NCI-H345 treated with DMSO at 0.1 percent for 48 hours (cell line): ENCODE data around the gene NME3.

Experiments
- DNase-seq: peaks from one replicate; lab custom pipeline; 2025; ENCODE audit not compliant: unreplicated experiment; lab: John Stamatoyannopoulos, UW

NME3 gene

DNA sequence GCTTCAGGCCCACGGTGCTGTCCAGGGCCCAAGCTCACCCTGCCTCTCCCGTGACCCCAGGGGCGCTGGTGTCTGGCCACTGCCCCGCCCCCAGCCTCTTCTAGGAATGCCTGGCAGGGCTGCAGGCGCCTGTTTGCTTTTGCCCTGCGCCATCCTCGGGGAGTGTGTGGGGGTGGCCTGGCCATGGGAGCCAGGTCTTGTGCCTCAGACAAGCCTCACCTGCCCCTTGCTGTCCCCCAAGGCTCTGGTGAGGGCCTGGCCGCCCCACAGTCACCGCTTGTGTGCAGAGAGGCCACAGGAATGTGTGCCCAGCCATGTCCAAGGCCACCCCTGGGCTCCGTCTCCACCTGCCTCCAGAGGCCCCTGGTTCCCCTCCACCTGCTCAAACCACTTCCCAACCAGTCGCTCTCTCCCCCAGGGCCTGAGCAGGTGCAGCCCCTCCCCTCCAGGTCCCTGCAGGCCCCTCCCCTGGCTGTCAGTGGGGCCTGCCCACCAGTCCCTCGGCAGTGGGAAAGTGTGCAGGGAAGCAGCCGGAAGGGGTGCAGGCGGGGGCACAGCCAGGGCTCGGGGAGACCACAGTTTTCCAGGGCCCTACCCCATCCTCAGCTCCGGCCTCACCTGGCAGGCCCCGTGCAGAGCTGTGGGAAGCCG lies 23.0 kb upstream of the NME3 start:
- peak; percentile 12 for DNase-seq

DNA sequence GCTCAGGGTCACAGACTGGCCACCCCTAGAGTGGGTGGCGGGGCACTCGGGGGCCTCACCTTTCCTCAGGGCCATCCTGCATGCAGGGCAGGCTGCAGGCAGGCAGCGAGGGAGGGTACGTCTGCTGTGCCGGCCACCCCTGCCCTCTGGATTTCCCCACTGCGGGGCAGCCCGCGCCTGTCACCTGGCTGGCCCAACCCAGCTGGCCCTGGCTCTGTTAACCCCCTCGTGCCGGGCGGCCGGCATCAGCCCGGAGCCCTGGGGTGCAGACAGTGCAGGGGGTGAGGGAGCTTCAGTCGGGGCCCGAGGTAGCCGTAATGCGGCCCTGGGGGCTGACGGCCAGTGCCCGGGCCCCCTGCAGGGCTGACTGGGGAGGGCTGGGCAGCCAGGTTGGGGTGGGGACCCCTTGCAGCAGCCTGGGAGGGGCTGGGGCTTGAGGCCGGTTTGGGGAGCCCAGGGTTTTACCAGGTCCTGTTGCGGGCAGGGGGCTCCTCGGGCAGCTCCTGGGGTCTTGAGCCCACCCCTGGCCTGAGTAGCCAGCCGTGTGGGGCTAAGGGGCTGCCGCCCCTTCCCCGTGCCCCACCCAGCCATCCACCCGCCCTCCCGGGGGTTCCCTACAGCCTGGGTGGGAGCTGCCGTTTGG lies 22.4 kb upstream of the NME3 start, which contains the start of gene IGFALS:
TSS of gene IGFALS (minus strand) at position 128 of the 643 bp plus-strand sequence. CDS start at position 75, 53 bp downstream.
- DNase-seq = no peak

DNA sequence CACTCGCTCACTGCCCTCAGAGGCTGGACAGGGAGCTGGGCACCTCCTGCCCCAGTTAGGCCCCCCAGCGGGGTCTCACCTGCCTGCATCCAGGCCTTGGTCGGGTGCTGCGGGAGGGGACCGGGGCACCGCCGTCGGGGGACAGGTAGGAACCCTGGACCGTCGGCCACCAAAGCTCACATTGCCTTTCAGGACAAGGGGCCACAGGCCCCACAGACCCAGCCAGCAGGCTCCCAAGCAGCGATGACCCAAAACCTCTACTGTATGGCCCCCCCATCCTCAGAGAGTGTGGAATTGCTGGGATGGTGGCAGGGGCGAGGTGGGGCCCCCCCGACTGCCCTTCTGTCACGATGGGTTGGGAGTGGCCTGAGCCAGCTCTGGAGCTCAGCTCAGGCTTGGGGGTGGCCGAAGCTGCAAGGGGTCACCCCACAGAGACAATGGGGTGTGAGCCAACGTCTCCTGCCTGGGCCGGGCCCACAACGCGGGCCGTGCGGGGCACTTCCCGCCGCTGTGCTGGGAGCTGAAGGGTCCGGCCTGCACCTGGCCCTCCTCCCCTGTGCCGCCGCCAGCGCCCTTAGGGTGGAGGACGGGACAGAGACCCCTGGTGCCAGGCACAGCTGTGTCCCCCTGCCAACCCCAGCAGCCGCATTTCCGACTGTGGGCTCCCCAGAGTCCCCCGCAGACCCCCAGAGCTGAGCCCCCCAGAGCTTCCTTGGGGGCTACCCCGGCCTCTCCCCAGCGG lies 21.7 kb upstream of the NME3 start:
- no peak for DNase-seq

DNA sequence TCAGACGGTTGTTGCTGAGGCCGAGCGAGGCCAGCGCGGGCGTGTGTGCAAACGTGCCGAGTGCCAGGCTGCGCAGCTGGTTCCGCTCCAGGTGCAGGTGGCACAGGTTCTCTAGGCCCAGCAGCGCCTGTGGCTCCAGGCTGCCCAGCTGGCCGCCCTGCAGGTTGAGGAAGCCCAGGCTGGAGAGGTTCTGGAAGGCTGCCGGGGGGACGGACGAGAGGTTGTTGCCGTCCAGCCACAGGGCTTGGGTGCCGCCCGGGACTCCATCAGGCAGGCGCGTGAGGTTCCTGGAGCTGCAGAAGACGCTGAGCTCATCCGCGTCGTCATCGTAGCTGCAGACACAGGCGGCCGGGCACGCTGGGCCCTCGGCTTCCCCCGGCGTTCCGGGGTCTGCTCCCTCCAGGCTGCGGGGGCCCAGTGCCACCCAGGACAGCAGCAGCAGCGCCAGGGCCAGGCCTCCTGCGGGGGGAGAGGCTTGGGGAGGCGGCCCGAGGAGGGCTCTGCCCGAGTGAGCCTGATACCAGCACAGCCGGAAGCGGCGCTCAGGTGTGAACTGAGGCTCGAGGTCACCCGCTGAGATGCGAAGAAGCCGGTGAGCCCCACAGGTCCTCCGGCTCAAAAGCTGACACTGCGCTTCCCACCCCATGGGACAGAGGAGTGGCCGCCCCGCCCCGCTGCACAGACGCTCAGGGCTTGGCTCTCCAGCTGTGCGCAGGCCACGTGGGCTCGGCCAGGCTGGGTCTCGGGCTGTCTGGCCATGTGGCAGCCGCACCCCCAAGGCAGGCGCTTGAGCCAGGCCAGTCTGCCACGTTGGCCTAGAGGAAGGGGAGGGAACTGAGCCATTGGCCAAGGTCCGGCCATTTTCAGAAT lies 20.8 kb upstream of the NME3 start:
- DNase-seq = no peak

DNA sequence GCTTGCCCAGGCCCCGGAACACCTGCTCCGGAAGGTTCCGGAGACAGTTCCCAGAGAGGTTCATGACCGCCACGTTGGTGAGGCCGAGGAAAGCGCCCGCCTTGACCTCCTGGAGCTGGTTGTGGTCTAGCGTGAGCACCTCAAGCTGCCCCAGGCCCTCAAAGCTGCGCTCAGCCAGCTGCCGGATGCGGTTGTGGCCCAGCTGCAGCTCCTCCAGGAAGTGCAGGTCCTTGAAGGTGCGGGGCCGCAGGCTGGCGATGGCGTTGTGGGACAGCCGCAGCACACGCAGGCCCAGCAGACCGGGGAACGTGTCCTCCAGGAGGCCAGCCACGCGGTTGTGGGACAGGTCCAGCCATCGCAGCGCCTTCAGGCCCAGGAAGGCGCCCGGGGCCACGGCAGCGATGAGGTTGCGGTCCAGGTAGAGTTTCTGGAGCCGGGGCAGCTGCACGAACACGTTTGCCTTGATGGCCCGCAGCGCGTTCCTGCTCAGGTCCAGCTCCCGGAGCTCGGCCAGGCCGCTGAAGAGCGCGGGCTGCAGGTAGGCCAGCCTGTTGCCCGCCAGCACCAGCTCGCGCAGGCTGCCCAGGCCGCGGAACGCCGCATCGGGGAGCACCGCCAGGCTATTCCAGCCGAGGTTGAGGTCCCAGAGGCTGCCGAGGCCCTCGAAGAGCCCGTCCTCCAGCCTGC lies 20.1 kb upstream of the NME3 start:
- no peak for DNase-seq

DNA sequence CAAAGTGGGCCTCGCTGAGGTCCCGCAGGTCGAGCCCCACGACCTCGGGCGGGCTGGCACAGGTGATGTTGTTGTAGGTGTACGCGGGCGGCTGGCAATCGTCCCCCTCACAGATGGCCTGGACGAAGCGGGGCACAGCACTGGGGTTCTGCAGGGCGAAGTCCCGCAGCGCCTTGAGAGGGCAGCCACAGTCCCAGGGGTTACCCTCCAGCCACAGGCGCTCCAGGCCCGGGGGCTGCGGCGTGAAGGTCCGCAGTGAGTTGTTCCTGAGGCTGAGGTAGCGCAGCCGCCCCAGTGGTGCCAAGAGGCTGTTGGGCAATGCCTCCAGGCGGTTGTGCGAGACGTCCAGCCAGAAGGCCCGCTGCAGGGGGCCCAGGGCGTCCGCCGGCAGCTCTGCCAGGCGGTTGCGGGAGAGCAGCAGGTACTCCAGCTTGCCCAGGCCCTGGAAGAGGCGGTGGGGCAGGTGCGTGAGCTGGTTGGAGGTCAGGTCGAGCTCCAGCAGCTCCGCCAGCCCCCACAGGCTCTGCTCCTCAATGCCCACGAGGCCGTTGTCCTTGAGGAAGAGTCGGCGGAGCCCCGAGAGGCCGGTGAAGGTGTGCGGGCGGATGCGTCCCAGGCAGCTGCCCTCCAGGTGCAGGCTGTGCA lies 19.4 kb upstream of the NME3 start:
- no peak for DNase-seq

DNA sequence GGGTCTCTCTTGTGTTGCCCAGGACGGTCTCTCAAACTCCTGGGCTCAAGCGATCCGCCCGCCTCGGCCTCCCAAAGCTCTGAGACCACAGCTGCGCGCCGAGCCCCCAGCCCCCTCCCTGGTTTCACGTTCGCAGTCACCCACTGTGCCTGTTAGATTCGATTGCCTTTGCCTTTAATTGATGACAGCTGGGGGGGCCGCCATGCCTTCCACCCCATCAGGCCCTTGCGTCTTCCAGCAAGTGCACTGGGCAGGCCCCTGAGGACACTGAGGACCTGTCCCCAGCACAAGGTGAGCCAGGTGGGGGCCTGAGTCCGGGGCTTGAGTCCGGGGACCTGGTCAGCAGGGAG lies 18.9 kb upstream of the NME3 start:
- no peak for DNase-seq

DNA sequence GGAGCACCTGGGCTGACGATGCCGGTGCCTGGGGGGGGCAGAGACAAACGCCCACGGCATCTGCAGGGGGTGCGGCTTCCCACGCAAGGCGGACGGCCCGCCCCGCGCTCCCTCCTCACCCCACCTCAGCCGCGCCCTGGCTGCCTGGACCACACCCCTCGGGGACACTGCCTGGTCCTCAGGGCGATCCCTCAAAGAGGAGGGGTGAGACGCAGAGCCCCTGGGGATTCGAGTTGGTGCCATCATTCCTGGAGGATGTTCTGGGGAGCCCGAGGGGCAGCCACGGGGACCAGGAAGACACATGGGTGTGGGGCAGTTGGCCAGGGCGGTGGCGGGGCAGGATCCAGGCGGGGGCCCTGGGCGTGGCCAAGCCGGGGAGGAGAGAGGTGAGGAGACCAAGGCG lies 18.3 kb upstream of the NME3 start:
- DNase-seq = no peak

DNA sequence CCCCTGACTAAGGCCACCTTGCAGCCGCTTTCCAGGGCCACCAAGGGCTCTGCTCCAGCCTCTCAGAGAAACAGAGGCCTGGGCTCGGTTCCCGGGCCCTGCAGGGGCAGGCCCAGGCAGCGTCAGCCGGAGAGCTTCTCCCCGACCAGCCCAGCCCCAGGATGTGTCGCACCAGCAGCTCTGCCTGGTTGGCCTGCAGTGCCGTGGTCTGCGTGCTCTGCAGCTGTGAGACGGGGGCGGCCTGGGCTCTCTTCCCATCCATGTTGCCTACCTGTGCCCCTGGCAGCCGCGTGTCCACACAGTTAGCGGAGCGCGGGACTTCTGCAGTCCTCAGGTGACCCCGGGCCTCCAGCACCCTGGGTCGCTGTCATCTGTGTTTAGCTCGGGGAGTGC lies 17.4 kb upstream of the NME3 start:
- no peak for DNase-seq

DNA sequence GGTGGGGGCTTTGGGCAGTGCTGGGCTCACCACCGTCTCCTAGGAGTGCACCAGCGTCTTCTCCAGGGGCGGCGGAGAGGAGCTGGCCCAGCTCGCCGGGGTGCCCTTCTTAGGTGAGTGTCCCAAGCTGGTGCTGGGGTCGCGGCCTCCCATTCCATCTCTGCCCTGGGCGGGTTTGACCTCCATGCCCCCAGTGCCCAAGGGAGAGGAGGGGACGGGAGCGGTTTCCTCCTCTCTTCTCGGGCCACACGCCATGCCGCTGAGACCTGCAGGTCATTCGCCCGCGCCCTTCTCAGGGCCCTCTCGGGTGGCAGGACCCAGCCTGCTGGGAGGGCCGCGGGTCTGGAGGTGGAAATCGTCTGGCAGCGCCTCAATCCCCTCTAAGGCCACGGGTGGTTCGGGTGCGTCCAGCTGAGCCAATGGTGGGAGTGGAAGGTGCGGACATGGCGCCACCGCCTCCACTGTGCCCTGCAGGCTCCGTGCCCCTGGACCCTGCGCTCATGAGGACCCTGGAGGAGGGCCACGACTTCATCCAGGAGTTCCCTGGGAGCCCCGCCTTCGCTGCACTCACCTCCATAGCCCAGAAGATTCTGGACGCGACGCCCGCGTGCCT lies 16.9 kb upstream of the NME3 start:
- no peak for DNase-seq

DNA sequence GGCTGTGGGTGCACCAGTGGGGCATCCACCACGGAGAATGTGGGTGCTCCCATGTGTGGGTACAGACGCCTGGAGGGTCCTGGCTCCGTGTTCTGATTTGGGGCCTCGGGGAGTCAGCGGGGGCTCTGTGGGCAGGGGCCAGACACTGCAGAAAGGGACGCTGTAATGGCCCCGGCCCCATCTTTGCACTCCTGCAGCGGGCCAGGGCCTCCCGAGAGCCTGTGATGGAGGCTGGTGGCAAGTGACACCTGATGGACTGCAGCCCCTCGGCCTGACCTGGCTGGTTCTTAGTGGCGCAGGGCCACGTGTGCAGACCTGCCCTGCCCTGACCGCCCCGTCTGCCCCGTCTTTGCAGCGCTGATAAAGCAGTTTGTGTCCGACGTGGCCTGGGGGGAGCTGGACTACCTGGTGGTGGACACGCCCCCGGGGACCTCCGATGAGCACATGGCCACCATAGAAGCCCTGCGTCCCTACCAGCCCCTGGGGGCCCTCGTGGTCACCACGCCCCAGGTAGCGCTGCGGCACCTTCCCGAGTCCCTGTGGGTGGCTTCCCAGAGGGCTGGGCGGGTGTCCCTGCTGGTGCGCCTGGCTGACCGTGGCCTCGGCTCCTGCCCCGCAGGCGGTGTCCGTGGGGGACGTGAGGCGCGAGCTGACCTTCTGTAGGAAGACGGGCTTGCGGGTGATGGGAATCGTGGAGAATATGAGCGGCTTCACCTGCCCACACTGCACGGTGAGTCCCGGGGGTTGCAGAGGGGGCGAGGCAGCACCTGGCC lies 16.2 kb upstream of the NME3 start:
- no peak for DNase-seq

DNA sequence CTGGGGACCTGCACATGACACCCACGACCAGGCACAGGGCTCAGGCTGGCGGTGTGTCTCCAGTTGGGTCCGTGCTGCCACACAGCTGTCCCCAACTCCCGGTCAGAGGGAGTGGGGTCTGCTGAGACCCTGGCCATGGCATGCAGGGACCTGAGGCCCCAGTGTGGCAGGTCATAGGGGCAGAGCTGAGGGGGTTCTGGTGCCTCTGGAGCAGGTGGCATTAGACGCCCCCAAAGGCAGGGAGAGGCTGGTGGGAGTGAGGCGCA lies 15.6 kb upstream of the NME3 start:
- no peak for DNase-seq

DNA sequence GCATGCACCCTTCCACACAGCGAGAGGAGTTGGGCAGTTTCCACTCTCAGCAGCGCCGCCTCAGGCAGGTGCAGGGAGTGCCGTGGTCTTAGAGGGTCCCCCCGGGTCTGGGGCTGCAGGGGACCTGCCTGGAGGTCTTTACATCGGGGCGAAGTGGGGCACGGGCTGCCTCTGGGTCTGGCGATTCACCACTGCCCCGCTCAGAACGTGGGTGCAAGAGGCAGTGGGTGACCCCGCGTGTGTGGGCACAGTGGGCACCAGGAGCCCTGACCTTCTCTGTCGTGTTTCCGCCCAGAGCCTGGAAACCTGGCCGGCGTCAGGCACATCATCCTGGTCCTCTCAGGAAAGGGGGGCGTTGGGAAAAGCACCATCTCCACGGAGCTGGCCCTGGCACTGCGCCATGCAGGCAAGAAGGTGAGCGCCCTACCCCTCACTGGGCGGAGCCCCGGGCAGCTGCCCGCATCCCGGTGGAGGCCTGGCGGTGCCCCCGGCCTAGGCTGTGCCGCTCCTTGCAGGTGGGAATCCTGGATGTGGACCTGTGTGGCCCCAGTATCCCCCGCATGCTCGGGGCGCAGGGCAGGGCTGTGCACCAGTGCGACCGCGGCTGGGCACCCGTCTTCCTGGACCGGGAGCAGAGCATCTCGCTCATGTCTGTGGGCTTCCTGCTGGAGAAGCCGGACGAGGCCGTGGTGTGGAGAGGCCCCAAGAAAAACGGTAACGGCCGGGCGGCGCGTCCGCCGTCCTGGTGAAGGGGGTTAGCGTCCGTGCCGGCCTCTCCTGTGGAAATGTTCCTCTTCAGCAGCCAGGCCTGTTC lies 15.1 kb upstream of the NME3 start:
- no peak for DNase-seq

DNA sequence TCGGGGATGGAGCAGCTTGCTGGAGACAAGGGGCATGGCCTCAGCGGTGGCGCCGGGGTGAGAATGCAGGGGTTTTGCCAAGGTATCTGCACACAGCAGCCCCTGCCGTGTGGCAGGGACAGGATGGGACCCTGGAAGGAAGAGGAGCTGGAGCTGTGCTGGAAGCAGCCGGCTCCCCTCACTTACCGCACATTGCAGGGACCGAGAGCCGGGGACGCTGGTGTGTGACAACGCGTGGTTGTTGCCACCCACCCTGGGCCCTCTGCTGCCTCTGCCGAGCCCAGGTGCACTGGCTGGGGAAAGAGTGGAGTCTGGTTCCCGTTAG lies 14.5 kb upstream of the NME3 start:
- DNase-seq = no peak

DNA sequence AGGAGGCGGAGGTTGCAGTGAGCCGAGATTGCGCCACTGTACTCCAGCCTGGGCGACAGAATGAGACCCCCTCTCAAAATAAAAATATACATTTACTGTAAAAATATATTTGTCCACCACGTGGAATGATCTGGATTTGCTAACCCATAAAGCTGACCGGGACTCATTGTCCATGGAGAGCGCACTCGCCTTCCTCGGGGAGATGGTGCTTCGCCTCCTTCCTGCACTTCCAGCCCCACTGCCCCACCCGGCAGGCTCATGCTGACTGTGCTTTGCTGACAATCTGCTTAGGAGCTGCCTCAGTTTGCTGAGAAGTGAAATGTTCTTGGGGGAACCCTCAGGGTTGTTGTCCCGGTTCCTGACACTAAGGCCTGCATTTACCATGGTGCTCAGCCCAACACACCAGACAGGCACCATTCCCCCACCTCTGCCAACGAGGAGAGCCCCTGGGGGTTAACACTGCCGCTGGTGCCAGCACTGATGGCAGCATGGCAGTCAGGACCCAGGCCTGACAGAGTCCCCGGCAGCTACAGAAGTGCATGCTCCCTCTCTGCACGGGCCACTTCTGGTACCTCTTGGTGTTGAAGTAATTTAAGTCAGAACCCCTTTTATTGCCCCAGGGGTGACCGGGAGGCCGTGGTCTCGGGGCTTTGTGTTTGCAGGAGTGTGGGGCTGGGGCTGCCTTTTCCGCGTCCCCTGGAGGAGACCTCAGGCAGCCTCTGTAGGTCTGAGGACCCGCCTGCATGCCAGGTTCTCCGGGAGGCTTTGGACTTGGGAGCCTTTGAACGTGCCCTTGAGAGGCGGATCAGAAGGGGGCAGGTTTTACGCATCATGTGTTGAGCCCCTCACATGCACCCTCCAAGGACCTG lies 13.9 kb upstream of the NME3 start:
- no peak for DNase-seq

DNA sequence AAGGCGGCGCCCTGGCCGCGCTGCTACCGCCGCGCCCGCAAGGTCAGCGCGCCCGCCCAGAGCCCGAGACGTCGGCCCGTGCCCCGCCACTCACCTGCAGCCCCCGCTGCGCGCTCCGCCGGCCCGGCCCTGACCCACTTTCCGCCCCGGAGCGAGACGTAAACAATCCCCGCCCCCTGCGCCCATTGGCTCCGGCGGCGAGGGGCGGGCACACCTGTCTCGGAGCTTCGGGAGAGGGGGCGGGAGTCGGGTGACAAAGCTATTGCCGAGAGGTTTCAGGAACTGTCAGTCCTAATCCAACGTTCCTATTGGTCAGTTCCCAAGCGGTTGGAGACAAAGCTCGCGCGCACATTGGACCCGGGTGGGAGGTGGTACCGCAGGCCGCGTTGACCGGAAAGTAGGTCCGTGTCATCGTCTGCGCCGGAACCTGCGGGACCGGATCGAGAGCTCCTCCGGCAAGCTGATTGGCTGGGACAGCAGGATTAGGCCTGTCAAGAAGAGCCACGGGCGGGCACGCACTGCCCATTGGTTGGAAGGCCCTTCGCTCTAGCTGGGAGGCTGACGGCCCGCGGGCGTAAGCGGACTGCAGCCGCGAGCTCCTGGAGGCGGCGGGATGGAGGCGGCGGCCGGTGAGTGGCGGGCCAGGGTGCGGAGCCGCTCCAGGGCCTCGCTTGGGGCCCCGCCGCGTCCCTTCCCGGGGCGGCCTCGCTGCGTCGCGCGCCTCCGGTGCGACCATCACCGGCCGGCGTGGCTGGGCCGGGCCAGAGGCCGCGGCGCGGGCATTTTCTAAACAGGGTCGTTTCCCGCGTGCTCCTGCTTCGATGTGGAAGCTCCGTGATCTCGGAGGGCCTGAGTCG lies 11.3 kb upstream of the NME3 start, which contains the start of the genes NUBP2 and SPSB3:
TSS of gene NUBP2 (plus strand) at position 553 of the 857 bp plus-strand sequence. CDS start at position 614, 61 bp downstream.
TSS of gene SPSB3 (minus strand) at position 164 of the 857 bp plus-strand sequence. CDS start 1,088 bp downstream, outside the sequence.
- peak; percentile 98 for DNase-seq
